Activated CD4-positive, alpha-beta T cell treated with anti-CD3 and anti-CD28 coated beads, Interleukin-2, amount 10 ng/mL, durations not matched to agents 24 days and 14 days (primary cell): ENCODE results near the gene DNER. TPM values are rescaled to one million over a fixed set of nuclear protein-coding genes. Genes with fewer than 3 reads are reported as not detected.
"Not testable (repeated sequence)": the region's sequence is repeated elsewhere in the genome, so short reads cannot be mapped to it uniquely, and the experiment has no call there.

ENCODE experiments used
- DNase-seq: peaks from one replicate; pipeline ENCODE4 v3.0.0; 2022
- H3K27ac Mint-ChIP-seq: one replicate; pipeline ENCODE4 v1.8.0; 2022; ENCODE audit warnings: mild to moderate bottlenecking, mixed read lengths
- H3K27me3 Mint-ChIP-seq: one replicate; pipeline ENCODE4 v1.8.0; 2022; ENCODE audit warnings: mixed read lengths
- H3K36me3 Mint-ChIP-seq: one replicate; pipeline ENCODE4 v1.8.0; 2022; ENCODE audit warnings: low read depth, mild to moderate bottlenecking, mixed read lengths
- H3K4me1 Mint-ChIP-seq: one replicate; pipeline ENCODE4 v1.8.0; 2021; ENCODE audit warnings: mixed read lengths
- H3K4me3 Mint-ChIP-seq: one replicate; pipeline ENCODE4 v1.8.0; 2022; ENCODE audit warnings: mild to moderate bottlenecking, moderate library complexity, mixed read lengths
- H3K9me3 Mint-ChIP-seq: one replicate; pipeline ENCODE4 v1.8.0; 2021; ENCODE audit warnings: mixed read lengths
- intact Hi-C: fragments of 100-400 bp; cut with micrococcal nuclease; formaldehyde crosslinking; loops from one replicate; pipeline ENCODE4 v1.15.1; 2023
- total RNA-seq: library from RNA; stranded (reverse); gene quantifications from 2 replicates; pipeline ENCODE4 v1.2.3, GENCODE V29; 2022

The DNER gene
- total RNA-seq, 1 donor from 2014 or later = not detected

DNA sequence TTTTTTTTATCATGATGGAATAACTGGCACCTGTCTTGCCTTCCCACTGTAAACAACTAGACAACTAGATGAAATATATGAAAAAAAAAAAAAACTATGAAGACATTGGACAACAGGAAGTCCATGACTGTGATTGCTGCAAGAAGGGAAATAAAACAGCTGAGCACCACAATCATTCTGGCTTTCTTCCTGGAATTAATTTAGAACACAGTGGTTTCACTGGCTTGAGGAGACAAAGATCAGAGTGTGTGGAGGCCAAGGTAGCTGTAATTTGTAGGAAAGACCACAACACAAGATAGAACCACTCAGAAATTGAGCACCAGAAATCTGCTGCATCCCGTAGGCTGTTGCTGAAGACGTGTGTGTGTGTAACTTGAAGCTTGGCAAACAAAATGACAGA lies 322.2 kb downstream of the DNER start:
- intact Hi-C loops = no loop called here
- no peaks in the 10 kb centered on the region for H3K36me3 Mint-ChIP-seq
- H3K27me3 Mint-ChIP-seq = no peaks in the 10 kb centered on the region
- DNase-seq = no peak
- no peaks in the 10 kb centered on the region for H3K4me1 Mint-ChIP-seq
- no peak overlapping the region for H3K4me3 Mint-ChIP-seq
- H3K27ac Mint-ChIP-seq = no peak overlapping the region
- H3K9me3 Mint-ChIP-seq = peaks cover 3% of the 10 kb centered on the region

DNA sequence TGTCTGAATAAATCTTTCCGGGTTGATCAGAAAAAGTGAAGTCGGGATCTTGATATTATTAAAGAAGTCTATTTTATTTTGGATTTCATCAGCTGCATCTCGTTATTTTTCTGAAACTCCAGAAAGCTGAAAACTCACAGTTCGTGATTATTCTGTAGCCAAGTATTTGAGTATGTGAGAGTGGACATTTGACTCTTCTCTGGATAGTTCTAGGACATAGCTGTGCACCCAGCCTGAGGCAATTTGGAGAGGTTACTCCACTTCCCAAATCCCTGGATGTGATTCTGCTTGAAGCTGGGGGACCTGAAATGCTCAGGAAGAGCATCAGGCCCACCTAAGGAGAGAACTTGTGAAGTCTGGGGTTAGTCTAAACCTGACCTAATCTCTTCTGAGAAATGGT lies 325.6 kb downstream of the DNER start:
- Mint-ChIP-seq H3K4me1 (no peaks in the 10 kb centered on the region), H3K4me3 (no peak overlapping the region), H3K27ac (no peak overlapping the region), H3K9me3 (peaks cover 7% of the 10 kb centered on the region), H3K27me3 (no peaks in the 10 kb centered on the region), H3K36me3 (no peaks in the 10 kb centered on the region)
- no peak for DNase-seq
- intact Hi-C loops = no loop called here

- Mint-ChIP-seq H3K36me3 (no peaks in the 10 kb centered on the region), H3K27me3 (no peaks in the 10 kb centered on the region), H3K4me3 (no peak overlapping the region), H3K4me1 (no peaks in the 10 kb centered on the region), H3K27ac (no peak overlapping the region), H3K9me3 (peaks cover 8% of the 10 kb centered on the region)
- intact Hi-C loops = no loop called here
- no peak for DNase-seq
These were observed 326.5 kb downstream of the DNER start for GRCh38 chr2:229387866-229388265.

DNA sequence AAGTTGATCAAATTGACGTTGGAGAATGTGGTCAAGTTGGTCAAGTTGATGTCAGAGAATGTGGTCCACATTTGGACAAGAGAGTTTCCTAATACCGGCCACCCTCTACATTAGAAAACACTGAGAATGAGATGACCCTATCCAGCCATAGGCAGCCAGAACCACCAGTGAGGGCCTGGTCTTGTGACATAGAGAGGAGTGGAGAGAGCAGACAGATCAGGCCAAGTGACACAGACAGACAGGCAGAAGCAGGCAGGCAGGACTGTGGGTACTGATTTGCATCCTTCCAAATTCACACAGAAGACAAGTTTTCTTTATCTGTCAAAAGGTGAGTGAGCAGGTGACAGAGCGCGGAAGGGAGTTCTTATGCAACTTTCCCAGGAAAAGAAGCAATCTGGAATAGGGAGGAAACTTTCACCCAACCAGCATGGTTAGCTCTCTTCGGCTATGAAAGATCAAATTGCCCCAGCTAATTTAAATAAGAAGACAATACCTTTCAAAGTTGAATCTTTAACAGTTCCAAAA lies 334.2 kb downstream of the DNER start:
- no peaks in the 10 kb centered on the region for H3K4me1 Mint-ChIP-seq
- H3K27me3 Mint-ChIP-seq = no peaks in the 10 kb centered on the region
- no peaks in the 10 kb centered on the region for H3K36me3 Mint-ChIP-seq
- no peak overlapping the region for H3K4me3 Mint-ChIP-seq
- H3K9me3 Mint-ChIP-seq = peaks cover 11% of the 10 kb centered on the region
- intact Hi-C loops = no loop called here
- no peak for DNase-seq
- no peak overlapping the region for H3K27ac Mint-ChIP-seq

- DNase-seq = no peak
- H3K27ac Mint-ChIP-seq = no peak overlapping the region
- no peaks in the 10 kb centered on the region for H3K36me3 Mint-ChIP-seq
- no peaks in the 10 kb centered on the region for H3K4me1 Mint-ChIP-seq
- H3K4me3 Mint-ChIP-seq = no peak overlapping the region
- H3K27me3 Mint-ChIP-seq = no peaks in the 10 kb centered on the region
- H3K9me3 Mint-ChIP-seq = peaks cover 3% of the 10 kb centered on the region
- intact Hi-C loops = no loop called here
These were observed 336.0 kb downstream of the DNER start for GRCh38 chr2:229378386-229378785.

GRCh38 chr2:229376866-229377265 lies 337.5 kb downstream of the DNER start:
- intact Hi-C loops = no loop called here
- Mint-ChIP-seq H3K27me3 (no peaks in the 10 kb centered on the region), H3K27ac (no peak overlapping the region), H3K4me3 (no peak overlapping the region), H3K4me1 (no peaks in the 10 kb centered on the region), H3K36me3 (no peaks in the 10 kb centered on the region), H3K9me3 (peaks cover 3% of the 10 kb centered on the region)
- DNase-seq = no peak

DNA sequence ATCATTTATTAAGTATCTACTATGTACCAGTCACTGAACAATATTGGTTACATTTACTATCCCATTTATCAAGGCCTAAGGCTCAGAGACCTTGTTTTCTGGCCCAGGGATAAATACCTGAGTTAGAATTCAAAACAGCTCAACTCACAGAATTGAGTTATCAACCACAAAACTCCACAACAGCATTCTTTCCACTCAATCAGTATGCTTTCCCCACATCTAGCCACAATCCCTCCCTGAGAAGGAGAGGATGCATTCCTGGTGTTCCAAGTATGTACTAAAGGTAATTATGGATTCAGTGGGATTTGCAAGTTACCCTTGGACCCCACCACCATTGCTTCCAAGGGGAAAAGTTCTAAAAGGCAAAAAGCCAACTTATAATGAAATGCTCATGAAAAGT lies 339.1 kb downstream of the DNER start:
- no peak for DNase-seq
- Mint-ChIP-seq H3K4me3 (no peak overlapping the region), H3K36me3 (no peaks in the 10 kb centered on the region), H3K27ac (no peak overlapping the region), H3K4me1 (no peaks in the 10 kb centered on the region), H3K27me3 (no peaks in the 10 kb centered on the region), H3K9me3 (peaks cover 3% of the 10 kb centered on the region)
- intact Hi-C loops = no loop called here

DNA sequence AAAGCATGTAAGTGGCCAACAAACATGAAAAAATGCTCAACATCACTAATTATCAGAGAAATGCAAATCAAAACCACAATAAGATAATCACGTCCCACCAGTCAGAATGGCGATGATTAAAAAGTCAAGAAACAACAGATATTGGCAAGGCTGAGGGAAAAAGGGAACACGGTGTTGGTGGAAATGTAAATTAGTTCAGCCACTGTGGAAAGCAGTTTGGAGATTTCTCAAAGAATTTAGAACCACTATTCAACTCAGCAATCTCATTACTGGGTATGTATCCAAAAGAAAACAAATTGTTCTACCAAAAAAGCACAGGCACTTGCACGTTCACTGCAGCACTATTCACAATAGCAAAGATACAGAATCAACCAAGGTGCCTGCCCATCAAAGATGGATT lies 341.0 kb downstream of the DNER start:
- H3K4me3 Mint-ChIP-seq, H3K27ac Mint-ChIP-seq, H3K4me1 Mint-ChIP-seq, H3K27me3 Mint-ChIP-seq, DNase-seq, intact Hi-C loops, H3K9me3 Mint-ChIP-seq, H3K36me3 Mint-ChIP-seq: not testable (repeated sequence)

DNA sequence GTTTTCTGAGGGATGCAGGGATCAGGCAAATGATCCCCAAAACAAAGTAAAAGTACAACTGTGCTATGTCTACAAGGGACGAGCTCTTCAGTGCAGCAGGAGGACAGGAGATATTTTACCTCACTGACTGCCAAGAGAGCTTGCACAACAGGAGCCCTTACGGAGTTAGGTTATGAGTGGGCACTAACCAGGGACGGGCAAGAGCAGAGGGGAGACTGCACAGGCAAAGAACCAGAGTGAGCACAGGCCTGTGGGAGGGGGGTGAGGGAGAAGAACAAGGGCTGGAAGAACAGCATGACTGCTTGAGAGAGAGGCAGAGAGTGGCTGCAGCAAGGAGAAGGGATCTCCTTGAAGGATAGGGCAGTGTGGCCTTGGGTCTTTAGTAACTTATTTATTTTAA lies 342.1 kb downstream of the DNER start:
- no peak for DNase-seq
- intact Hi-C loops = no loop called here
- H3K9me3 Mint-ChIP-seq = peaks cover 4% of the 10 kb centered on the region
- no peak overlapping the region for H3K27ac Mint-ChIP-seq
- H3K27me3 Mint-ChIP-seq = no peaks in the 10 kb centered on the region
- H3K4me1 Mint-ChIP-seq = no peaks in the 10 kb centered on the region
- H3K4me3 Mint-ChIP-seq = no peak overlapping the region
- no peaks in the 10 kb centered on the region for H3K36me3 Mint-ChIP-seq

- intact Hi-C loops = no loop called here
- Mint-ChIP-seq H3K27me3 (no peaks in the 10 kb centered on the region), H3K4me1 (no peaks in the 10 kb centered on the region), H3K9me3 (peaks cover 4% of the 10 kb centered on the region), H3K27ac (no peak overlapping the region), H3K36me3 (no peaks in the 10 kb centered on the region), H3K4me3 (no peak overlapping the region)
- DNase-seq = no peak
These were observed 343.3 kb downstream of the DNER start for GRCh38 chr2:229371086-229371485.

DNA sequence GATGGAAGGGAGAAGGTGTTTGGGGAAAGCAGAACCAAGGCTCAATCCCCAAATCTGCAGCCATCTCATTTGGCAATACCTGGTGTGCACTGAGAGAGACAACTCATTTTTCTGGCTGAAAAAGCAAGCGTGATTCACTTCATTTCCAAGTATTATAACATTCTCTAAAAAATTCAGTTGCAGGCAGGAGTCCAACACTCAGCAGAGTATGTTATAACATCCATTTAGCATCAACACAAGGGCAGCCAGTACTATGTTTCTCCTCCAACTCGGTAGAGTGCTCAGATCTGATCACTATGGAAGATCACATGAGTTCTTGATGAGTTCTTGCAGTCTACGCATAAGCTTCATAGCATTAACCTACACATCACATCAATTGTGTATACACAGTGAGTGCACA lies 343.8 kb downstream of the DNER start:
- no peaks in the 10 kb centered on the region for H3K36me3 Mint-ChIP-seq
- intact Hi-C loops = no loop called here
- no peak overlapping the region for H3K27ac Mint-ChIP-seq
- no peak for DNase-seq
- no peaks in the 10 kb centered on the region for H3K4me1 Mint-ChIP-seq
- no peaks in the 10 kb centered on the region for H3K27me3 Mint-ChIP-seq
- peaks cover 4% of the 10 kb centered on the region for H3K9me3 Mint-ChIP-seq
- no peak overlapping the region for H3K4me3 Mint-ChIP-seq

- DNase-seq = no peak
- Mint-ChIP-seq H3K9me3 (no peaks in the 10 kb centered on the region), H3K27me3 (no peaks in the 10 kb centered on the region), H3K36me3 (no peaks in the 10 kb centered on the region), H3K4me1 (no peaks in the 10 kb centered on the region), H3K4me3 (no peak overlapping the region), H3K27ac (no peak overlapping the region)
- intact Hi-C loops = no loop called here
These were observed 351.1 kb downstream of the DNER start for GRCh38 chr2:229363185-229363814.

DNA sequence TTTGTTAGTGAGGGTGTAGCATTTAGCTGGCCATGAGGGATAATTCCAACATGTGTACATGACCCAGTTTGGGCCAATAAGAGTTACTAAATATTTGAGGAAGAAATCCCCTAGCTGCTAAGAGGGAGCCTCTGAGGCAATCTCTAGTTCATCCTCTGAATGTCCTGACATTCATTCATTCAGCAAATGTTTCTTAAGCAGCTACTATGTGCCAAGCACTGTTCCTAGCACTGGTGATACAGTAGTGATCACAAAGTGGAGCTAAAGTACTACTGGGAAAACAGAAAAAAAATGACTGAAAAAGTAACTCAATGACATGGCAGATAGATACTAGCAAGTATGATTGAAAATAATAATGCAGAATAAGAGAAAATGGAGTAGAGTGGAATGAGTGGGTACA lies 363.5 kb downstream of the DNER start:
- Mint-ChIP-seq H3K4me1 (no peaks in the 10 kb centered on the region), H3K27ac (no peak overlapping the region), H3K27me3 (no peaks in the 10 kb centered on the region), H3K36me3 (no peaks in the 10 kb centered on the region), H3K4me3 (no peak overlapping the region), H3K9me3 (no peaks in the 10 kb centered on the region)
- DNase-seq = no peak
- intact Hi-C loops = no loop called here

GRCh38 chr2:229350117-229350805 lies 364.1 kb downstream of the DNER start:
- intact Hi-C loops = no loop called here
- Mint-ChIP-seq H3K36me3 (no peaks in the 10 kb centered on the region), H3K27me3 (no peaks in the 10 kb centered on the region), H3K4me1 (no peaks in the 10 kb centered on the region), H3K27ac (no peak overlapping the region), H3K9me3 (no peaks in the 10 kb centered on the region), H3K4me3 (no peak overlapping the region)
- no peak for DNase-seq

GRCh38 chr2:229348128-229348527 lies 366.2 kb downstream of the DNER start:
- intact Hi-C loops = no loop called here
- Mint-ChIP-seq H3K9me3 (no peaks in the 10 kb centered on the region), H3K4me1 (no peaks in the 10 kb centered on the region)

More at GRCh38 chr2:229348128-229348527, 366.2 kb downstream of the DNER start:
- no peaks in the 10 kb centered on the region for H3K36me3 Mint-ChIP-seq
- H3K27ac Mint-ChIP-seq = no peak overlapping the region
- no peak overlapping the region for H3K4me3 Mint-ChIP-seq
- DNase-seq = no peak
- no peaks in the 10 kb centered on the region for H3K27me3 Mint-ChIP-seq
